VCaP (cell line): ENCODE data around the gene COL1A1.

ENCODE experiments used
- H3K27ac ChIP-seq: fragments of 450-650 bp; 2 replicates; pipeline ENCODE4 v1.5.1; 2017
- CTCF ChIP-seq: fragments of 450-650 bp; conservative IDR thresholded peaks from 2 replicates; pipeline ENCODE4 v1.5.1; 2017; ENCODE audit warnings: mild to moderate bottlenecking, moderate library complexity

The COL1A1 gene

GRCh38 chr17:50167371-50167770 is 34.1 kb downstream of the COL1A1 start:
- no peak overlapping the region for H3K27ac ChIP-seq
- no peak for TF ChIP-seq CTCF

GRCh38 chr17:50166518-50167181 is 34.8 kb downstream of the COL1A1 start:
- no peak for TF ChIP-seq CTCF
- no peak overlapping the region for H3K27ac ChIP-seq

- H3K27ac ChIP-seq: no peak within 1 kb of the TSS
Observed at GRCh38 chr17:50165867-50166517, 35.4 kb downstream of the COL1A1 start, which contains the start of gene SGCA. Gene SGCA (plus strand): TSS chr17:50166005. CDS start chr17:50166041, 36 bp downstream.

GRCh38 chr17:50165466-50165865 is 36.0 kb downstream of the COL1A1 start:
- no peak for TF ChIP-seq CTCF
- no peak overlapping the region for H3K27ac ChIP-seq

More at GRCh38 chr17:50165867-50166517, 35.4 kb downstream of the COL1A1 start, which contains the start of gene SGCA:
- TF ChIP-seq CTCF: no peak

GRCh38 chr17:50165066-50165465 is 36.4 kb downstream of the COL1A1 start:
- no peak for TF ChIP-seq CTCF

GRCh38 chr17:50164697-50164988 is 36.8 kb downstream of the COL1A1 start:
- no peak overlapping the region for H3K27ac ChIP-seq
- no peak for TF ChIP-seq CTCF

More at GRCh38 chr17:50165066-50165465, 36.4 kb downstream of the COL1A1 start:
- H3K27ac ChIP-seq: no peak overlapping the region

- H3K27ac ChIP-seq: no peak overlapping the region
- no peak for TF ChIP-seq CTCF
Observed at GRCh38 chr17:50163843-50164696, 37.4 kb downstream of the COL1A1 start.
